Uterus (tissue), 2 donors: Measurements from ENCODE around the gene MRPL18.

Experiments used
- POLR2A ChIP-seq, 2 donors: fragments of 450-650 bp; IDR thresholded peaks; one replicate each; pipeline ENCODE4 v1.6.1; 2016; ENCODE audit warnings: antibody characterized with exemption in 2 of 2, mild to moderate bottlenecking in 1 of 2, moderate library complexity in 1 of 2
- TF ChIP-seq, protein P1 (sequence below), 4 experiments: fragments of 200-600 bp in 2 of 4; fragments of 450-650 bp in 2 of 4; sonication (generic) in 2 of 4; IDR thresholded peaks; one replicate each; pipeline ENCODE4 v1.5.1; 2016 to 2019; ENCODE audit warnings: antibody characterized with exemption in 4 of 4, mild to moderate bottlenecking in 2 of 4, moderate library complexity in 1 of 4

- TF ChIP-seq, protein P1, sequence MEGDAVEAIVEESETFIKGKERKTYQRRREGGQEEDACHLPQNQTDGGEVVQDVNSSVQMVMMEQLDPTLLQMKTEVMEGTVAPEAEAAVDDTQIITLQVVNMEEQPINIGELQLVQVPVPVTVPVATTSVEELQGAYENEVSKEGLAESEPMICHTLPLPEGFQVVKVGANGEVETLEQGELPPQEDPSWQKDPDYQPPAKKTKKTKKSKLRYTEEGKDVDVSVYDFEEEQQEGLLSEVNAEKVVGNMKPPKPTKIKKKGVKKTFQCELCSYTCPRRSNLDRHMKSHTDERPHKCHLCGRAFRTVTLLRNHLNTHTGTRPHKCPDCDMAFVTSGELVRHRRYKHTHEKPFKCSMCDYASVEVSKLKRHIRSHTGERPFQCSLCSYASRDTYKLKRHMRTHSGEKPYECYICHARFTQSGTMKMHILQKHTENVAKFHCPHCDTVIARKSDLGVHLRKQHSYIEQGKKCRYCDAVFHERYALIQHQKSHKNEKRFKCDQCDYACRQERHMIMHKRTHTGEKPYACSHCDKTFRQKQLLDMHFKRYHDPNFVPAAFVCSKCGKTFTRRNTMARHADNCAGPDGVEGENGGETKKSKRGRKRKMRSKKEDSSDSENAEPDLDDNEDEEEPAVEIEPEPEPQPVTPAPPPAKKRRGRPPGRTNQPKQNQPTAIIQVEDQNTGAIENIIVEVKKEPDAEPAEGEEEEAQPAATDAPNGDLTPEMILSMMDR (IDR thresholded peaks at IDR 0.05), result no peak
- no peak for TF ChIP-seq POLR2A (IDR thresholded peaks at IDR 0.05)
Observed at GRCh38 chr6:159742165-159742564, 48.1 kb upstream of the MRPL18 start.
